H9 (cell line): ENCODE results near the gene DUSP6. TPM values are rescaled to one million over a fixed set of nuclear protein-coding genes. Genes with fewer than 3 reads are reported as not detected.

Source experiments
- DNase-seq: peaks from one replicate; pipeline ENCODE4 v3.0.0-alpha.2; 2017
- H2AFZ ChIP-seq: one replicate; pipeline ENCODE4 v1.6.1; 2013; ENCODE audit warnings: mild to moderate bottlenecking, low read length, control low read depth, moderate library complexity
- H2AK5ac ChIP-seq: 2 replicates; pipeline ENCODE4 v1.6.1; 2013; ENCODE audit warnings: low read length, control low read depth, mixed read lengths; ENCODE audit not compliant: insufficient read length
- H2BK120ac ChIP-seq: one replicate; pipeline ENCODE4 v1.6.1; 2013; ENCODE audit warnings: low read depth, mild to moderate bottlenecking, low read length, control low read depth, inconsistent platforms; ENCODE audit not compliant: poor library complexity, severe bottlenecking
- H2BK12ac ChIP-seq: 2 replicates; pipeline ENCODE4 v1.6.1; 2013; ENCODE audit warnings: low read length, control low read depth, mixed read lengths, low read depth; ENCODE audit not compliant: insufficient read length
- H2BK15ac ChIP-seq: 2 replicates; pipeline ENCODE4 v1.6.1; 2013; ENCODE audit warnings: low read depth, low read length, control low read depth
- H2BK20ac ChIP-seq: one replicate; pipeline ENCODE4 v1.6.1; 2013; ENCODE audit warnings: low read depth, mild to moderate bottlenecking, low read length, control low read depth, inconsistent platforms; ENCODE audit not compliant: poor library complexity, severe bottlenecking
- H2BK5ac ChIP-seq: 2 replicates; pipeline ENCODE4 v1.6.1; 2013; ENCODE audit warnings: low read length, control low read depth, mixed read lengths; ENCODE audit not compliant: insufficient read length
- H3K14ac ChIP-seq: 2 replicates; pipeline ENCODE4 v1.6.1; 2013; ENCODE audit warnings: low read length, control low read depth; ENCODE audit not compliant: insufficient read depth
- H3K18ac ChIP-seq: 2 replicates; pipeline ENCODE4 v1.6.1; 2013; ENCODE audit warnings: low read depth, mild to moderate bottlenecking, mixed read lengths, low read length, control low read depth; ENCODE audit not compliant: insufficient read length
- H3K23ac ChIP-seq: 2 replicates; pipeline ENCODE4 v1.6.1; 2013; ENCODE audit warnings: low read length, control low read depth, mixed read lengths, low read depth; ENCODE audit not compliant: insufficient read length
- H3K23me2 ChIP-seq: 2 replicates; pipeline ENCODE4 v1.6.1; 2013; ENCODE audit warnings: low read depth, mild to moderate bottlenecking, mixed read lengths, low read length, control low read depth; ENCODE audit not compliant: insufficient read length, poor library complexity, severe bottlenecking
- H3K27ac ChIP-seq: 2 replicates; pipeline ENCODE4 v1.5.1; 2013; ENCODE audit warnings: low read length, control low read depth, mixed read lengths, low read depth; ENCODE audit not compliant: insufficient read length
- H3K27me3 ChIP-seq: 2 replicates; pipeline ENCODE4 v1.6.1; 2013; ENCODE audit warnings: low read length, control low read depth, inconsistent platforms; ENCODE audit not compliant: insufficient read depth
- H3K4ac ChIP-seq: 2 replicates; pipeline ENCODE4 v1.6.1; 2013; ENCODE audit warnings: low read depth, mild to moderate bottlenecking, control low read depth, inconsistent platforms, low read length, moderate library complexity
- H3K4me1 ChIP-seq: 2 replicates; pipeline ENCODE4 v1.6.1; 2013; ENCODE audit warnings: low read length, control low read depth, inconsistent platforms; ENCODE audit not compliant: insufficient read depth
- H3K4me2 ChIP-seq: 2 replicates; pipeline ENCODE4 v1.6.1; 2013; ENCODE audit warnings: low read length, control low read depth, mixed read lengths; ENCODE audit not compliant: insufficient read length, insufficient read depth
- H3K56ac ChIP-seq: 2 replicates; pipeline ENCODE4 v1.6.1; 2013; ENCODE audit warnings: low read depth, mild to moderate bottlenecking, mixed read lengths, low read length, control low read depth; ENCODE audit not compliant: insufficient read length
- H3K79me1 ChIP-seq: 2 replicates; pipeline ENCODE4 v1.6.1; 2013; ENCODE audit warnings: low read depth, mild to moderate bottlenecking, moderate library complexity, low read length, control low read depth, inconsistent platforms; ENCODE audit not compliant: insufficient read depth, poor library complexity, severe bottlenecking
- H3K79me2 ChIP-seq: 2 replicates; pipeline ENCODE4 v1.6.1; 2013; ENCODE audit warnings: low read length, control low read depth, inconsistent platforms; ENCODE audit not compliant: insufficient read depth
- H3K9ac ChIP-seq: 2 replicates; pipeline ENCODE4 v1.6.1; 2013; ENCODE audit warnings: low read length, control low read depth, mixed read lengths; ENCODE audit not compliant: insufficient read length; ENCODE audit errors: extremely low read depth
- H3K9me3 ChIP-seq: one replicate; pipeline ENCODE4 v1.6.1; 2013; ENCODE audit warnings: low read depth, low read length, inconsistent platforms; ENCODE audit not compliant: control insufficient read depth
- H3T11ph ChIP-seq: one replicate; pipeline ENCODE4 v1.6.1; 2013; ENCODE audit warnings: mild to moderate bottlenecking, low read length, control low read depth, inconsistent platforms
- H4K20me1 ChIP-seq: one replicate; pipeline ENCODE4 v1.6.1; 2013; ENCODE audit not compliant: control insufficient read depth, insufficient read length, insufficient read depth
- H4K5ac ChIP-seq: 2 replicates; pipeline ENCODE4 v1.6.1; 2013; ENCODE audit warnings: low read depth, mild to moderate bottlenecking, mixed read lengths, low read length, control low read depth; ENCODE audit not compliant: insufficient read length
- H4K8ac ChIP-seq: replicated peaks from 2 replicates; pipeline ENCODE4 v1.6.1; 2013; ENCODE audit warnings: low read length, control low read depth, mixed read lengths, low read depth; ENCODE audit not compliant: insufficient read length
- H4K91ac ChIP-seq: 2 replicates; pipeline ENCODE4 v1.6.1; 2013; ENCODE audit warnings: low read depth, mild to moderate bottlenecking, moderate library complexity, mixed read lengths, low read length, control low read depth; ENCODE audit not compliant: insufficient read length
- H3K27ac Mint-ChIP-seq, 3 experiments: 2 replicates in 2 of 3; 3 replicates in 1 of 3; pipeline ENCODE4 v1.8.0; 2020 to 2021; ENCODE audit warnings: mixed read lengths in 3 of 3, mild to moderate bottlenecking in 1 of 3, moderate library complexity in 1 of 3
- H3K27me3 Mint-ChIP-seq: 2 replicates; pipeline ENCODE4 v1.8.0; 2021; ENCODE audit warnings: low read depth, mild to moderate bottlenecking, moderate library complexity, mixed read lengths
- H3K36me3 Mint-ChIP-seq, 3 experiments: 2 replicates in 2 of 3; 3 replicates in 1 of 3; pipeline ENCODE4 v1.8.0; 2020 to 2021; ENCODE audit warnings: low read depth in 3 of 3, mixed read lengths in 3 of 3; ENCODE audit not compliant: insufficient read depth in 1 of 3
- H3K4me1 Mint-ChIP-seq, 2 experiments: 2 replicates each; pipeline ENCODE4 v1.8.0; 2020; ENCODE audit warnings: mixed read lengths in 2 of 2
- H3K4me3 Mint-ChIP-seq, 2 experiments: 2 replicates in 1 of 2; 3 replicates in 1 of 2; pipeline ENCODE4 v1.8.0; 2020 to 2021; ENCODE audit warnings: mild to moderate bottlenecking in 2 of 2, mixed read lengths in 2 of 2, moderate library complexity in 1 of 2
- H3K9me3 Mint-ChIP-seq, 2 experiments: 2 replicates in 1 of 2; 3 replicates in 1 of 2; pipeline ENCODE4 v1.8.0; 2020; ENCODE audit warnings: mild to moderate bottlenecking in 2 of 2, mixed read lengths in 2 of 2, moderate library complexity in 1 of 2
- WGBS: extraction: QIAGEN DNeasy Blood & Tissue Kit; methylation state at CpG from one replicate; pipeline ENCODE4 v1.1.7; 2013; ENCODE audit warnings: missing lambda C conversion rate, low lambda C conversion rate, mixed read lengths; ENCODE audit not compliant: insufficient read length; ENCODE audit errors: extremely low coverage; 5-methylcytosine and 5-hydroxymethylcytosine counted together
- total RNA-seq: library from RNA; stranded (reverse); gene quantifications from 2 replicates; pipeline ENCODE4 v1.2.1, GENCODE V29; 2021
- TF ChIP-seq, protein P1 (sequence below): fragments of 200-600 bp; sonication (generic); conservative IDR thresholded peaks from 3 replicates; pipeline ENCODE4 v1.8.0; 2021; ENCODE audit warnings: antibody characterized with exemption, mild to moderate bottlenecking

Gene DUSP6
- total RNA-seq, 1 experiment from 2014 or later = 35.3 TPM

DNA sequence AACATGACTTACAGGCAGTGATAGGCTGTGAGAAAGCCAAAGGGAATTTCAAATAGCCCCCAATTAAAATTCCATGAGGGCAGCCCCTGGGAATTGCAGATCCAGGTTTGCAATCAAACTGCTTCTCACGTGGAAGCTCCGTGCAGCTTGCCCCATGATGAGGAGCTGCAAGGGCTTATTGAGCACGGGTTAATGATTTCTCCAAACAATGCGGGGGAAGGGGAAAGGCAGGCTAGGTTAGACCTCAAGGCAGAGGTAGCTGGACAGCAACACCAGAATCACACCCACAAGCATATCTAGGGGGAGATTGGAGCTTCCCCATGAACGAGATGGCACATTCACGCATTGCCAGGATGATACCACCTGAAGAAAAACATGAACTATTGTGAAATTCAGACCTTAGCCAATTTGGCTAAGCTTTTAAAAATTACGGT is 5.0 kb upstream of the DUSP6 start:
- Histone ChIP-seq H3K9ac (no peak overlapping the region), H3K18ac (no peak overlapping the region), H2BK120ac (no peak overlapping the region), H2BK12ac (no peak overlapping the region), H3K79me2 (no peaks in the 10 kb centered on the region), H2AFZ (no peak overlapping the region), H2BK5ac (no peak overlapping the region), H3K14ac (no peak overlapping the region), H3K9me3 (no peaks in the 10 kb centered on the region), H3K56ac (no peak overlapping the region), H2BK15ac (no peak overlapping the region), H3K23me2 (peaks cover 14% of the 10 kb centered on the region), H3K79me1 (no peaks in the 10 kb centered on the region), H3K4ac (no peak overlapping the region), H3T11ph (no peak overlapping the region), H3K27ac (no peak overlapping the region), H4K91ac (no peak overlapping the region), H3K4me2 (no peak overlapping the region), H3K23ac (no peak overlapping the region), H3K4me1 (peaks cover 16% of the 10 kb centered on the region; the same call in 1 of the 2 replicates), H2BK20ac (no peak overlapping the region), H2AK5ac (no peak overlapping the region), H4K20me1 (no peaks in the 10 kb centered on the region), H4K5ac (no peak overlapping the region), H3K27me3 (peaks cover 11% of the 10 kb centered on the region; the same call in 1 of the 2 replicates), H4K8ac (no peak overlapping the region)
- no peak for DNase-seq
- peaks cover 0 to 2% of the 10 kb centered on the region in 2 experiments; a peak in 1 of 5 replicates for H3K9me3 Mint-ChIP-seq
- TF ChIP-seq, protein P1, sequence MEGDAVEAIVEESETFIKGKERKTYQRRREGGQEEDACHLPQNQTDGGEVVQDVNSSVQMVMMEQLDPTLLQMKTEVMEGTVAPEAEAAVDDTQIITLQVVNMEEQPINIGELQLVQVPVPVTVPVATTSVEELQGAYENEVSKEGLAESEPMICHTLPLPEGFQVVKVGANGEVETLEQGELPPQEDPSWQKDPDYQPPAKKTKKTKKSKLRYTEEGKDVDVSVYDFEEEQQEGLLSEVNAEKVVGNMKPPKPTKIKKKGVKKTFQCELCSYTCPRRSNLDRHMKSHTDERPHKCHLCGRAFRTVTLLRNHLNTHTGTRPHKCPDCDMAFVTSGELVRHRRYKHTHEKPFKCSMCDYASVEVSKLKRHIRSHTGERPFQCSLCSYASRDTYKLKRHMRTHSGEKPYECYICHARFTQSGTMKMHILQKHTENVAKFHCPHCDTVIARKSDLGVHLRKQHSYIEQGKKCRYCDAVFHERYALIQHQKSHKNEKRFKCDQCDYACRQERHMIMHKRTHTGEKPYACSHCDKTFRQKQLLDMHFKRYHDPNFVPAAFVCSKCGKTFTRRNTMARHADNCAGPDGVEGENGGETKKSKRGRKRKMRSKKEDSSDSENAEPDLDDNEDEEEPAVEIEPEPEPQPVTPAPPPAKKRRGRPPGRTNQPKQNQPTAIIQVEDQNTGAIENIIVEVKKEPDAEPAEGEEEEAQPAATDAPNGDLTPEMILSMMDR = no peak
- H3K36me3 Mint-ChIP-seq = peaks cover 0 to 1% (median 0%) of the 10 kb centered on the region in 3 experiments; a peak in 3 of 7 replicates
- H3K4me1 Mint-ChIP-seq = peaks cover 29 to 33% of the 10 kb centered on the region in 2 experiments
- no CpG with 5 or more reads among the region's 7 CpGs for WGBS
- peak overlapping the region in 1 of 2 experiments; percentile 55; a peak in 1 of 5 replicates for H3K4me3 Mint-ChIP-seq
- H3K27ac Mint-ChIP-seq = no peak overlapping the region
- peaks cover 63% of the 10 kb centered on the region for H3K27me3 Mint-ChIP-seq
